Tibial nerve (tissue), 4 donors: ENCODE measurements around the gene DES.

Experiments used
- EP300 ChIP-seq, 2 donors: sonication (generic); formaldehyde crosslinking; IDR thresholded peaks; one replicate each; pipeline ENCODE4 v1.6.1; 2017; ENCODE audit warnings: antibody characterized with exemption in 2 of 2, mild to moderate bottlenecking in 1 of 2
- POLR2A ChIP-seq, 2 donors: fragments of 450-650 bp; IDR thresholded peaks; one replicate each; pipeline ENCODE4 v1.6.1; 2017; ENCODE audit warnings: antibody characterized with exemption in 2 of 2, mild to moderate bottlenecking in 2 of 2, moderate library complexity in 2 of 2
- TF ChIP-seq, protein P1 (sequence below), 5 experiments: fragments of 200-600 bp in 3 of 5; fragments of 450-650 bp in 2 of 5; sonication (generic) in 3 of 5; IDR thresholded peaks; one replicate each; pipeline ENCODE4 v1.5.1; 2016 to 2019; ENCODE audit warnings: antibody characterized with exemption in 5 of 5, mild to moderate bottlenecking in 3 of 5, moderate library complexity in 2 of 5

GRCh38 chr2:219430633-219431615 is 12.7 kb downstream of the DES start:
- TF ChIP-seq, protein P1, sequence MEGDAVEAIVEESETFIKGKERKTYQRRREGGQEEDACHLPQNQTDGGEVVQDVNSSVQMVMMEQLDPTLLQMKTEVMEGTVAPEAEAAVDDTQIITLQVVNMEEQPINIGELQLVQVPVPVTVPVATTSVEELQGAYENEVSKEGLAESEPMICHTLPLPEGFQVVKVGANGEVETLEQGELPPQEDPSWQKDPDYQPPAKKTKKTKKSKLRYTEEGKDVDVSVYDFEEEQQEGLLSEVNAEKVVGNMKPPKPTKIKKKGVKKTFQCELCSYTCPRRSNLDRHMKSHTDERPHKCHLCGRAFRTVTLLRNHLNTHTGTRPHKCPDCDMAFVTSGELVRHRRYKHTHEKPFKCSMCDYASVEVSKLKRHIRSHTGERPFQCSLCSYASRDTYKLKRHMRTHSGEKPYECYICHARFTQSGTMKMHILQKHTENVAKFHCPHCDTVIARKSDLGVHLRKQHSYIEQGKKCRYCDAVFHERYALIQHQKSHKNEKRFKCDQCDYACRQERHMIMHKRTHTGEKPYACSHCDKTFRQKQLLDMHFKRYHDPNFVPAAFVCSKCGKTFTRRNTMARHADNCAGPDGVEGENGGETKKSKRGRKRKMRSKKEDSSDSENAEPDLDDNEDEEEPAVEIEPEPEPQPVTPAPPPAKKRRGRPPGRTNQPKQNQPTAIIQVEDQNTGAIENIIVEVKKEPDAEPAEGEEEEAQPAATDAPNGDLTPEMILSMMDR (IDR thresholded peaks at IDR 0.05) = no peak
- TF ChIP-seq POLR2A (IDR thresholded peaks at IDR 0.05) (no peak), EP300 (IDR thresholded peaks at IDR 0.05) (no peak)
